ENCODE data around the gene RTTN.

The RTTN gene

DNA sequence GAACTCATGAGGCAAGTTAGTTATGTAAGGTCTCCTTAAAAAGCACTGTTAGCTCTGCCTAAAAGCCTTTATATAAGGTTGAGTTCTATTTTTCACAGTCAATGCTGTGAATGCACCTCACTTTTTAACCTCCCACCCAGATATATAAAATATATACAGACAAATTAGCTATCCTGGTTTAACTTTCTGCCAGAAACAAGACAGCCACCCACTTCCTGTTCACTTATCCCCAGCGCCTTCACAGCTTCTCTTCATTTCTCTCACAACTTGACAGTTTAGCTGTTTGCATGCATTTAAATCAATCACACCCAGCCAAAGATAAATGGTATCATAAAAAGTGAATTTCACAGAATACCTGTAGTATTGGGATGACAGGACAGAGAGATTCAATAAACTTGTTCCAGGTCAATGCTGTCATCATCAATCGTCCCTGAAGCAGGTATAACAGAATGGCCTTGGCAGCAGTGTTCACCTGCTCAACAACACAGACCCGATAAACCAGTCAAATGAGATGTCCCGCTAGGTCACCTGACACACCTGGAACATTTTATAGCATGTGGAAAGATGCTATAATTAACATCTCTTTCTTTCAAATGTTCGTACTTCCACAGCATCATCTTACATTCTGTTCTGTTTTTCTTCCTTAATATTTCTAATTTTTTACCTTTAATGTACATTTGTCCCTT, 55.7 kb downstream of the RTTN start:
- in situ Hi-C loops (cut with HindIII; ENCODE audit: low sequenced_read_pairs) = no loop called here
- TF ChIP-seq, protein P1, sequence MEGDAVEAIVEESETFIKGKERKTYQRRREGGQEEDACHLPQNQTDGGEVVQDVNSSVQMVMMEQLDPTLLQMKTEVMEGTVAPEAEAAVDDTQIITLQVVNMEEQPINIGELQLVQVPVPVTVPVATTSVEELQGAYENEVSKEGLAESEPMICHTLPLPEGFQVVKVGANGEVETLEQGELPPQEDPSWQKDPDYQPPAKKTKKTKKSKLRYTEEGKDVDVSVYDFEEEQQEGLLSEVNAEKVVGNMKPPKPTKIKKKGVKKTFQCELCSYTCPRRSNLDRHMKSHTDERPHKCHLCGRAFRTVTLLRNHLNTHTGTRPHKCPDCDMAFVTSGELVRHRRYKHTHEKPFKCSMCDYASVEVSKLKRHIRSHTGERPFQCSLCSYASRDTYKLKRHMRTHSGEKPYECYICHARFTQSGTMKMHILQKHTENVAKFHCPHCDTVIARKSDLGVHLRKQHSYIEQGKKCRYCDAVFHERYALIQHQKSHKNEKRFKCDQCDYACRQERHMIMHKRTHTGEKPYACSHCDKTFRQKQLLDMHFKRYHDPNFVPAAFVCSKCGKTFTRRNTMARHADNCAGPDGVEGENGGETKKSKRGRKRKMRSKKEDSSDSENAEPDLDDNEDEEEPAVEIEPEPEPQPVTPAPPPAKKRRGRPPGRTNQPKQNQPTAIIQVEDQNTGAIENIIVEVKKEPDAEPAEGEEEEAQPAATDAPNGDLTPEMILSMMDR (IDR thresholded peaks at IDR 0.05; ENCODE audit: low read depth, low read length) = no peak
- DNase-seq (ENCODE audit: low read depth, low spot score) = no peak
- no peak overlapping the region for H3K4me3 ChIP-seq (ENCODE audit: low read depth, low read length)

DNA sequence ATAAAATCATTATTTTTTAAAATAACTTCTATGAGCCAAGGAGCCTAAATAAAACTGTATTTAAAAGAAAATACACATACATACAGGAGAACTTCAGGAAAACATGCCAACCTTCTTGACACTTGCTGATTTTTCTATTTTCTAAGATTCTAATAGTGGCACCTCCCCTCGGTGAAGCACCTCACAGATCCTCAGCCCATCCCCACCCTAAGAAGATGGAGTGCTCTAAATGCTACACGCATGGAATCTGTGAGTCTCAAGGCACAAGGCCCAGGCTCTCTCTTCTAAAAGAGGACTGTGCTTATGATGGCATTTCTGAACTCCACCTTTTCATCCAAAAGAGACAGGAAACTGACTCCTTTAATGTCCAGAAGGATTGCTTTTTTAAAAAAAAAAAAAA, 56.3 kb downstream of the RTTN start:
- DNase-seq (ENCODE audit: low read depth, low spot score) = no peak
- TF ChIP-seq, protein P1 (IDR thresholded peaks at IDR 0.05; ENCODE audit: low read depth, low read length) = no peak
- no peak overlapping the region for H3K4me3 ChIP-seq (ENCODE audit: low read depth, low read length)
- in situ Hi-C loops (cut with HindIII; ENCODE audit: low sequenced_read_pairs) = no loop called here

DNA sequence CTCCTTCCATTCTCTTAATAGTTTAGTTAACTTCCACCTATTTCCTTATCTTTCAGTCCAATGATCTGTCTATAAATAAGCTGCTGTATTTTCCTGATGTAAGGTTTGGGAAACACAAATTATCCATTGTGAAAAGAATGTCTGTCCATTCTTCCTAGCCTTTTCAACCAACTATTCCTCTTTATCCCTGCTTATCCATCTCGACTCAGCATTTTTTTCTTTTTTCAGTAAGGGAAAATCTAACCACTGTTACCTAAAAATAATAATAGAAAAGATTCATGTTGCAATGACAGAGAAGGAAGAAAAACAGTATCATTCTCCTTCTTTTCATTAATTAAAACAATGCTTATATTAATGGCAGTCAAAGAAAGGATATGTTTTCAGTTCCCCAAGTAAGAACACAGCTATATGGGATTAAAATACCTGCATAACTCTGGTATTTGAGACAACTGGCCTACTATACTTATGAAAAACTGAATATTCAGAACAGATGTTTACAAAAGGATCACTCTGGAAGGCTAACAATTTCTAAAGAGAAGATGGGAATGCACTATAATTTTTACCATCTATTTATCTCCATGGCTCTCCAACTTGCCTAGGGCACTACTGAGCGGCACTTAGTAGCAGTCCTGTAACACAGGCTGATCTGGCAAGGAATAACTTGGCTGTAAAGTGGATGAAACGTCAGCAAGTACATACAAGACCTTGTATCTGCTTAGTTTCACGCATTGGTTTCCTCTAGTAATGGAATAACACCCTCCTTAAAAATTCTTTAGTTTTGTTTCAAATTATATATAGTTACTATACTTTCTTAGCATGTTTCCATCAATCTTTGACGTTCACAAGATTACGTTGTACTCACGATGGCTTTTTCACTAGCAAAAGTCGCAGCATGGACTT, 57.2 kb downstream of the RTTN start:
- no peak for DNase-seq (ENCODE audit: low read depth, low spot score)
- TF ChIP-seq, protein P1 (IDR thresholded peaks at IDR 0.05; ENCODE audit: low read depth, low read length) = no peak
- in situ Hi-C loops (cut with HindIII; ENCODE audit: low sequenced_read_pairs) = no loop called here
- H3K4me3 ChIP-seq (ENCODE audit: low read depth, low read length) = no peak overlapping the region

DNA sequence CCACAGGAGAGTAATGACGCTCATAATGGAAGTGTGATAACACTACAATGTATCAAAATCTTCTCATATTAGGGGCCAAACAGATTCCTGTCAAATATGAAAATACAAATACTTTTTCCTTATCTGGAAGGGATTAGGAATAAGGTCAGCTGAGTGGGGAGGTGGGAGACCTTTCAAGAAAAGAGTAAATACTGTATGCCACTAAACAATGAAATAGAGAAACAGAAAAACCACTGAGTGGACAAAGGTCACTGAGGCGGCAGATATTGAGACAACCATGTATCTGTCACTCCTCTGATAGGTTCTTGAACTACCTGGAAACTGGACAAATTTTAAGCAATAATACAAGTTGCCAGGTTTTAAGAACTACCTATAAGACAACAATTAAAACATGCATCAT, 59.3 kb downstream of the RTTN start:
- in situ Hi-C loops (cut with HindIII; ENCODE audit: low sequenced_read_pairs) = no loop called here
- H3K4me3 ChIP-seq (ENCODE audit: low read depth, low read length) = no peak overlapping the region
- DNase-seq (ENCODE audit: low read depth, low spot score) = no peak
- TF ChIP-seq, protein P1 (IDR thresholded peaks at IDR 0.05; ENCODE audit: low read depth, low read length) = no peak

DNA sequence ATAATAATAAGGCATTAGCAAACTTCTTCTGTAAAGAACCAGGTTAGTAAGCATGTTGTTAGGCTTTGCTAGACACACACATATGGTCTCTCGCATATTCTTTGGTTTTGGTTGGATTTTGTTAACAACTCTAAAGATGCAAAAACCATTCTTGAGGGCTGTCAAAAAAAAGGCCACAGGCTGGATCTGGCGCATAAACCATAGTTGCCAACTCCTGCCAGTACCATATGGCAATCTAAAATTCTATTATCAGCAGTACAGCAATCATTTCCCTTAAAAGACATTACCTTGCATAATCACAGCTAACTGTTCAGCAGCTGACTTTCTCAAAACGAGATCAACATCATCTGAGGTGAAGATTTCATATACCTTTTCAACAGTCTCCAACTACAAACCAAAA, 63.5 kb downstream of the RTTN start:
- H3K4me3 ChIP-seq (ENCODE audit: low read depth, low read length) = no peak overlapping the region
- TF ChIP-seq, protein P1 (IDR thresholded peaks at IDR 0.05; ENCODE audit: low read depth, low read length) = no peak
- no peak for DNase-seq (ENCODE audit: low read depth, low spot score)
- in situ Hi-C loops (cut with HindIII; ENCODE audit: low sequenced_read_pairs) = no loop called here

DNA sequence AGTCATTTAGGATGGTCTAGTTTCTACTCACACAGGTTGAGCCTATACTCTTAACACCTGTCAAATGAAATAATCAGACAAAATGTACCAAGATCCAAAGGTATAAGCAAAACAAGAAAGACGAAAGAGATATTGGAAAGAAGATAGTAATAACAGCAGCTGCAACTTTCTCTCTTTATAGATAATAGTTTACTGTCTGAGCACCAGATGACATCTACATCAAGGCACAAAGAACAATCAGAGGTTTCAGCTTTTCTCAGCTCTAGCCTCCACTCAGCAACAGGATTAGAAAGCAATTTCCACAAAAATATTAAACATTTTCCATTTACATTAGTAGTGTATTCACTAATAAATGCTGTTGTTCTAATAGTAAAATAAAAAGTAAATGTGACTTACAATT, 66.3 kb downstream of the RTTN start:
- in situ Hi-C loops (cut with HindIII; ENCODE audit: low sequenced_read_pairs) = no loop called here
- H3K4me3 ChIP-seq (ENCODE audit: low read depth, low read length) = no peak overlapping the region
- TF ChIP-seq, protein P1 (IDR thresholded peaks at IDR 0.05; ENCODE audit: low read depth, low read length) = no peak
- DNase-seq (ENCODE audit: low read depth, low spot score) = no peak

All from astrocyte of the spinal cord (primary cell).